GM23248 (cell line): ENCODE results near the gene TOMM70.

Source experiments
- EZH2 ChIP-seq: fragments of 200-600 bp; sonication (generic); IDR thresholded peaks from 2 replicates; pipeline ENCODE4 v1.6.1; 2018; ENCODE audit warnings: antibody characterized with exemption, mild to moderate bottlenecking; ENCODE audit not compliant: insufficient read depth, poor library complexity, severe bottlenecking
- EZH2phosphoT487 ChIP-seq: fragments of 200-600 bp; sonication (generic); IDR thresholded peaks from 2 replicates; pipeline ENCODE4 v1.6.1; 2018; ENCODE audit warnings: antibody characterized with exemption, moderate library complexity, mild to moderate bottlenecking, low read depth; ENCODE audit not compliant: insufficient read depth

DNA sequence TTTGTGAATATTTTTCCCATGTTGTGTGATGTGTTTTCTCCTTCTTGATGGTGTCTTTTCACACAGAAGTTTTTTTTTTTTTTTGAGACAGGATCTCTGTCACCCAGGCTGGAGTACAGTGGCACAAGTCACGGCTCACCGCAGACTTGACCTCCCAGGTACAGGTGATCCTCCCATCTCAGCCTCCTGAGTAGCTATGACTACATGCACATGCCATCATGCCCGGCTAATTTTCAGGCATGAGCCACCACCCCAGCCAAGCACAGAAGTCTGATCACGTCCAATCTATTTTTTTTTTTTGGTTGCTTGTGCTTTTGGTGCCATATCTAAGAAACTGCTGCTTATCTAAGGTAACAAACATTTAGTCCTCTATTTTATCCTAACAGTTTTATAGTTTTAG, 24.6 kb downstream of the TOMM70 start:
- no peak for TF ChIP-seq EZH2
- TF ChIP-seq EZH2phosphoT487: no peak
